ENCODE results near the gene CSTF1.

GRCh38 chr20:56382696-56383095 lies 9.7 kb upstream of the CSTF1 start:
- TF ChIP-seq CTCF (IDR thresholded peaks at IDR 0.05) (no peak), POLR2A (IDR thresholded peaks at IDR 0.05) (no peak), EP300 (IDR thresholded peaks at IDR 0.05) (no peak)

Measured in tibial nerve (tissue), 4 donors.